Testis (tissue), 3 donors: Measurements from ENCODE around the gene SLC25A21. TPM values are rescaled to one million over a fixed set of nuclear protein-coding genes. Genes with fewer than 3 reads are reported as not detected.

ENCODE experiments used
- DNase-seq: peaks from one replicate; pipeline ENCODE4 v3.0.0-alpha.2; 2019
- H3K27ac ChIP-seq, 2 donors: fragments of 200-600 bp; sonication (generic); one replicate each; pipeline ENCODE4 v1.5.1; 2019
- H3K27me3 ChIP-seq: fragments of 200-600 bp; sonication (generic); one replicate; pipeline ENCODE4 v1.5.1; 2019
- H3K36me3 ChIP-seq: fragments of 200-600 bp; sonication (generic); one replicate; pipeline ENCODE4 v1.5.1; 2017; ENCODE audit warnings: low read depth; ENCODE audit errors: missing control alignments
- H3K4me1 ChIP-seq: fragments of 200-600 bp; sonication (generic); one replicate; pipeline ENCODE4 v1.5.1; 2019
- H3K4me3 ChIP-seq, 2 donors: fragments of 200-600 bp; sonication (generic); one replicate each; pipeline ENCODE4 v1.5.1; 2017 to 2019
- H3K9me3 ChIP-seq: fragments of 200-600 bp; sonication (generic); one replicate; pipeline ENCODE4 v1.5.1; 2017
- POLR2A ChIP-seq: fragments of 450-650 bp; IDR thresholded peaks from one replicate; pipeline ENCODE4 v1.6.1; 2017; ENCODE audit warnings: antibody characterized with exemption, mild to moderate bottlenecking, moderate library complexity
- WGBS, 2 donors: methylation state at CpG; one replicate each; pipeline ENCODE4 v1.1.5; 2018; 5-methylcytosine and 5-hydroxymethylcytosine counted together
- intact Hi-C: fragments of 100-400 bp; cut with DNase I; formaldehyde crosslinking; loops from one replicate; pipeline ENCODE4 v1.15.1; 2023; ENCODE audit warnings: low total_unique reads
- polyA plus RNA-seq: library from polyadenylated mRNA; stranded (reverse); fragments of 350-450 nt; fragmentation: Illumina TruSeq; extraction: RNeasy Lipid Tissue Mini Kit (QIAGEN cat#74804); gene quantifications from one replicate; pipeline ENCODE4 v1.2.3, GENCODE V29; 2014; ENCODE audit warnings: low read depth, low replicate concordance; ENCODE audit not compliant: insufficient read depth
- total RNA-seq, 2 donors: library from RNA; depleted of rRNA; stranded (reverse); fragments of >200 nt; gene quantifications; one replicate each; pipeline ENCODE4 v1.2.3, GENCODE V29; 2016
- TF ChIP-seq, protein P1 (sequence below), 3 experiments: fragments of 450-650 bp in 2 of 3; fragments of 200-600 bp in 1 of 3; sonication (generic) in 1 of 3; IDR thresholded peaks; one replicate each; pipeline ENCODE4 v1.5.1; 2016 to 2019; ENCODE audit warnings: antibody characterized with exemption in 3 of 3, mild to moderate bottlenecking in 2 of 3, moderate library complexity in 1 of 3

The SLC25A21 gene
- total and polyA plus RNA-seq, 3 donors from 2014 or later: 4.4 to 16.0 (median 13.6) TPM

- H3K36me3 ChIP-seq: no peaks in the 10 kb centered on the region
- TF ChIP-seq POLR2A: no peak
- TF ChIP-seq, protein P1, sequence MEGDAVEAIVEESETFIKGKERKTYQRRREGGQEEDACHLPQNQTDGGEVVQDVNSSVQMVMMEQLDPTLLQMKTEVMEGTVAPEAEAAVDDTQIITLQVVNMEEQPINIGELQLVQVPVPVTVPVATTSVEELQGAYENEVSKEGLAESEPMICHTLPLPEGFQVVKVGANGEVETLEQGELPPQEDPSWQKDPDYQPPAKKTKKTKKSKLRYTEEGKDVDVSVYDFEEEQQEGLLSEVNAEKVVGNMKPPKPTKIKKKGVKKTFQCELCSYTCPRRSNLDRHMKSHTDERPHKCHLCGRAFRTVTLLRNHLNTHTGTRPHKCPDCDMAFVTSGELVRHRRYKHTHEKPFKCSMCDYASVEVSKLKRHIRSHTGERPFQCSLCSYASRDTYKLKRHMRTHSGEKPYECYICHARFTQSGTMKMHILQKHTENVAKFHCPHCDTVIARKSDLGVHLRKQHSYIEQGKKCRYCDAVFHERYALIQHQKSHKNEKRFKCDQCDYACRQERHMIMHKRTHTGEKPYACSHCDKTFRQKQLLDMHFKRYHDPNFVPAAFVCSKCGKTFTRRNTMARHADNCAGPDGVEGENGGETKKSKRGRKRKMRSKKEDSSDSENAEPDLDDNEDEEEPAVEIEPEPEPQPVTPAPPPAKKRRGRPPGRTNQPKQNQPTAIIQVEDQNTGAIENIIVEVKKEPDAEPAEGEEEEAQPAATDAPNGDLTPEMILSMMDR (IDR thresholded peaks at IDR 0.05): no peak
- no peak overlapping the region for H3K27ac ChIP-seq
- H3K9me3 ChIP-seq: no peaks in the 10 kb centered on the region
- H3K4me3 ChIP-seq: no peak overlapping the region
- H3K4me1 ChIP-seq: no peaks in the 10 kb centered on the region
- H3K27me3 ChIP-seq: no peaks in the 10 kb centered on the region
- WGBS, 2 donors: 87 to 96% methylated on average over 5 of the region's 5 CpGs
- no peak for DNase-seq
- intact Hi-C loops: no loop called here
These were observed 227.9 kb downstream of the SLC25A21 start for GRCh38 chr14:36944307-36945010.

DNA sequence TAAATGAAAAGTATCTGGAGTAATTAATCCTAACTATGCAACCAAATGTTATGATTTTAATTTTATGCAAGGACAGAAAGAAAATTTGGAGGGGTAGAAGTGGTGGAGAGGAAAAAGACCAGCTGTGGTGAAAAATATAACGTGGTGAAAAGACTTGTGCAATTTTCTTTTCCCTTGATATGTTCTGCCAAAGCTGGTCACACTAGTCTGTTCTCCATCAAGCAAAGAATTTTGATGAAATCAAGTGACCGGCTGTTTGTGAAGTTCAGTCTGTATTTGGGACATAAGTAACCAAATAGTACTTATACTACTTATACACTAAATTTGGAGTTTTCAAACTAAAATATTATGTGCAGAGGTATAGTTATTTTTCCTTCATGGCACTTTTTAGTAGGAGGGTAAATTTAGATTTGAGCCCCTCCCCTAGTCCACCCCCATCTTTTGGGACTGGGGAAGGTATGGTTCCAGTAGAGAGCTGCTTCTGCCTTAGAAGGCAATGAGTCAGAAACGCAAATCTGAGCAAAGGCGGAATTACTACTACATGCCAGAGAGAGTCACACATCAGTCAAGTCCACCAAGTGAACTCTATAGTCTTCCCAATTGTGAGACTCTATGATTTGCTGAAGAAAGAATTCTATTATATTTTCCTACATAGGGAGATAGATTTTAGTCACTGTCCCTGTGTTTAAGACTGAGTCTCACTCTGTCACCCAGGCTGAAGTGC, 229.7 kb downstream of the SLC25A21 start:
- no peak for DNase-seq
- intact Hi-C loops: no loop called here

GRCh38 chr14:36941783-36942521, 230.5 kb downstream of the SLC25A21 start:
- WGBS, 2 donors: 19 to 25% methylated on average over 12 of the region's 12 CpGs
- intact Hi-C loops: no loop called here
- peak; percentile 87 for DNase-seq

More for the DNA sequence above, 229.7 kb downstream of the SLC25A21 start:
- Histone ChIP-seq H3K4me1 (no peaks in the 10 kb centered on the region), H3K4me3 (no peak overlapping the region), H3K27ac (no peak overlapping the region), H3K36me3 (no peaks in the 10 kb centered on the region), H3K27me3 (no peaks in the 10 kb centered on the region), H3K9me3 (no peaks in the 10 kb centered on the region)
- TF ChIP-seq POLR2A: no peak
- TF ChIP-seq, protein P1 (IDR thresholded peaks at IDR 0.05): no peak
- 85% methylated on average over 4 of the region's 4 CpGs for WGBS, 2 donors

GRCh38 chr14:36940476-36940875, 231.9 kb downstream of the SLC25A21 start:
- WGBS, 2 donors: 69 to 81% methylated on average over 4 of the region's 4 CpGs
- H3K9me3 ChIP-seq: no peaks in the 10 kb centered on the region
- H3K4me3 ChIP-seq: no peak overlapping the region
- H3K27ac ChIP-seq: no peak overlapping the region
- no peak for DNase-seq
- no peaks in the 10 kb centered on the region for H3K27me3 ChIP-seq
- H3K36me3 ChIP-seq: no peaks in the 10 kb centered on the region
- intact Hi-C loops: no loop called here
- TF ChIP-seq POLR2A: no peak
- TF ChIP-seq, protein P1 (IDR thresholded peaks at IDR 0.05): no peak
- H3K4me1 ChIP-seq: no peaks in the 10 kb centered on the region

More at GRCh38 chr14:36941783-36942521, 230.5 kb downstream of the SLC25A21 start:
- Histone ChIP-seq H3K27ac (no peak overlapping the region), H3K4me1 (no peaks in the 10 kb centered on the region), H3K36me3 (no peaks in the 10 kb centered on the region), H3K27me3 (no peaks in the 10 kb centered on the region), H3K9me3 (no peaks in the 10 kb centered on the region), H3K4me3 (no peak overlapping the region)
- TF ChIP-seq, protein P1 (IDR thresholded peaks at IDR 0.05): peak; percentile 72 to 92 (median 81)
- TF ChIP-seq POLR2A: no peak
